Embryonic facial prominence (tissue), 1 donor: ENCODE measurements around the gene TPSG1.

Experiments used
- DNase-seq: peaks from one replicate; pipeline ENCODE4 v3.0.0-alpha.2; 2016; ENCODE audit errors: extremely low spot score

The TPSG1 gene

GRCh38 chr16:1177053-1177452, 48.0 kb downstream of the TPSG1 start:
- no peak for DNase-seq

- DNase-seq = no peak
Observed at GRCh38 chr16:1176280-1176897, 48.7 kb downstream of the TPSG1 start.

- DNase-seq = no peak
Observed at GRCh38 chr16:1175566-1176279, 49.3 kb downstream of the TPSG1 start.

- no peak for DNase-seq
Observed at GRCh38 chr16:1174477-1175357, 50.4 kb downstream of the TPSG1 start.

- DNase-seq = no peak
Observed at GRCh38 chr16:1173788-1174451, 51.1 kb downstream of the TPSG1 start.

- no peak for DNase-seq
Observed at GRCh38 chr16:1172651-1173050, 52.4 kb downstream of the TPSG1 start.

GRCh38 chr16:1171854-1172428, 53.1 kb downstream of the TPSG1 start:
- DNase-seq = no peak
